ENCODE measurements around the gene SORL1.

SORL1 gene

DNA sequence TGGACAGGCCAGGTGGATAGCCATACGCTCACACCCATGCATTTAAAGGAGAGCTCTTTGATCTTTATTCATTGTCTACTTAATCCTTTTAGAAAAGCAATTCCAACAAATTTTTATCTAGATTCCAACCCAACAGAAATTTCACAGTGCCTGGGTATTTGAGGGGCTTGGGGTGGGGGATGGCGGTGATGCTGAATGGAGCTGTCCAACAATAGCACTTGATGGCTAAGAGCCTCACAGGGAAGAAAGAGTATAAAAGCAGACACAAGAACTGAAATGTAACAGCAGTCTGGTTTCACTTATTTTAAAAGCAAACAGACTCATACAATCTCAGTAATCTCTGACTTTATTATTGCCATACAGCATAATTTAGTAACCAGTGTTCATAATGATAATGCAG lies 102.4 kb downstream of the SORL1 start:
- no peak for TF ChIP-seq CTCF (IDR thresholded peaks at IDR 0.05)

GRCh38 chr11:121555121-121555520 lies 103.0 kb downstream of the SORL1 start:
- TF ChIP-seq CTCF (IDR thresholded peaks at IDR 0.05): no peak

GRCh38 chr11:121556937-121557336 lies 104.8 kb downstream of the SORL1 start:
- no peak for TF ChIP-seq CTCF (IDR thresholded peaks at IDR 0.05)

DNA sequence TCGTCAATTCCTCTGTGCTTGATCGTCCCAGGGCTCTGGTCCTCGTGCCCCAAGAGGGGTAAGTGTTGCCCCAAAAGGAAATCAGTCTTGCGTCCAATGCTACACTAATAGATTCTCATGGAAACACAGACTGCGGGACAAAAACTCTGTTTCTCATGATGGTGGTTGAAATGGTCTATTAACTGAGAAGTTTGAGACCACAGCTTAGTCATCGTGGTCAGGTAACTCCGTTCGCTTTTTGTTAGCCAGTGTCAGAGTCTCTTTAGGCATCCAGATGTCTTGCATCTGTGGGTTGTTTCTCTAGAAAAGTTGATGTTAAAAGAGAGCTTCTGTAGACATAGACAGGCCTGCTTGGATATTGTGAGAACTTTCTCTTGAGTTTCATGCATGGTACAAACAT lies 105.2 kb downstream of the SORL1 start:
- TF ChIP-seq CTCF (IDR thresholded peaks at IDR 0.05): no peak

DNA sequence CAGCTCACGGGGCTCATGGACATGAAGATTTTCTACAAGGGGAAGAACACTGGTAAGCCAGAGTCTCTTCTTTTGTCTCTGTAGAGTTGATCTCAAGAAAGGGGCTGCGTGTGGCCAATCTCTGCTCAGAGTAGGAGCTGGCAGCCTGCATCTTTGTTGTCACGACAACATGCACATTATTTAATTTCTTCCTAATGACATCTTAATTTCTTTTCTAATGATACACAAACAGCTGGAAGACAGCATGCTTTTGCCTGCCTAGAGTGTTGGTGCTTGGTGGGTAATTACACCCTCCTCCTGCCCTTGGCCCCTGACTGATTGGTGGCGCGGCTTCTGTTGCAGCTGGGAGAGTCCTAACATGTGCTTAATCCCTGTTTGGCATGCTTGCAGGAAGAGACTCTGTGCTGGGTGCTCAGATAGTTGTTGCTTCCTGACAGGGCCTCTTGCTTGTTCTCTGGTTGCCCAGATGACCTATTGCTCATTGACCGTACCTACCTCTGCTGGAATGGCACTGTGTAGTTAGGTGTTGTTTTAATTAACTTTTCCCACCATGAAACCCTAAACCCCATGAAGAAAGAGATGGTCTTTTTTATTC lies 107.6 kb downstream of the SORL1 start:
- TF ChIP-seq CTCF (IDR thresholded peaks at IDR 0.05): no peak

- TF ChIP-seq CTCF (IDR thresholded peaks at IDR 0.05): no peak
Observed at GRCh38 chr11:121560236-121560635, 108.1 kb downstream of the SORL1 start.

DNA sequence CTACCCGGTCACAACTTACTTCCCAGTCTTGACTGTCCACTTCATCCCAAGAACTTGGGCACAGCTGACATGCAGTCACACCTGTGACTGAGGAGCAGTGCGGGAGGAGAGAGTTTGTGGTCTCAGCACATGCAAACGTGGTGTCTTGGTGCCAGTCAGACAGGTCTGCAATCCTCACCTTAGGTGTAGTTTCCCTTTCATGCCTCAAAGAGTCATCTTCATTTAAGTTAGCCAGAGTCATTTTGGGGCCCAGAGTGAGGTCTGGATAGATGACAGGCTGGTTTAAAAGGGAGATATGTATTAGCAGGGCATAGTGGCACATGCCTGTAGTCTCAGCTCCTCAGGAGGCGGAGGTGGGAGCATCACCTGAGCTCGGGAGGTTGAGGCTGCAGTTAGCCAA lies 109.1 kb downstream of the SORL1 start:
- no peak for TF ChIP-seq CTCF (IDR thresholded peaks at IDR 0.05)

DNA sequence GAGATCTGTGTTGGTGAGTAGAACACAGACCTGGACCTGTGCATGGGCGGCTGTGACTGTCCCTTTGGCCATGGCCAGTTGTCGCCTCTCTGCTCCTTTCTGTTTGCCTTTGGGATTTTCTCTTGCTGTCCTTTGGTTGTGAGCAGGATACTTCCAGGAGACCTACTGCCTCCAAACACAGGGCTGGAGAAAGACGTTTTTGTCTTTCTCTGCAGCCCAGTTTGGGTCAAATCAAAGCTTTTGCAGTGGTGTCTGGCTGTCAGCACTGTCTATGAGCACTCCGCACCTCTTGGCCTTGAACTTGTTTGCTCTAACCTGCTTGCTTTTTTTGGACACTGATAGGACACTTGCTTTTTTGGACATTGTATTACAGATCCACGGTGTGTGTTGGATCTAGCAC lies 109.6 kb downstream of the SORL1 start:
- TF ChIP-seq CTCF (IDR thresholded peaks at IDR 0.05): no peak
